HG02571 (cell line): ENCODE measurements around the gene COA3.

Experiments used
- ATAC-seq: cut with Tn5 transposase; IDR thresholded peaks from one replicate; pipeline ENCODE4 v1.9.1; 2021; ENCODE audit warnings: mild to moderate bottlenecking, moderate library complexity; ENCODE audit not compliant: unreplicated experiment

Gene COA3

DNA sequence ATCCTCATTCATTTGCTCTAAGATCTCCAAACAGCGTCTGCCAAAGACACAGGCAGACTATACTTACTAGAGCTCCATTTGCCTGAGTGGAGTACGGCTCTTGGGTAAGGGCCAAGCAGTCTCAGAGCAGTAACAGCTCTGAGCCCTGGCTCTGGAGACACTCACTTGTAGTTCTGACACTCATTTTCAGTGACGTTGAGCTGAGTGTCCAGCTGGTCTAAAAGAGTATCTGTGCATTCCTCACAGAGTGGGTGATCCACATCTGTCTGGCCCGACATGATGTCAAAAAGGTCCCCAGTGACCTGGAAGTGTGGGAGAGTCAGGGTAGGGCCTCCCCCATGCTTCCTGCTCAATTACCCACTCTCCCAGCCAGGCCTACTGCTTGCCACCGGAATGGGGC, 19.9 kb upstream of the COA3 start:
- ATAC-seq = no peak

DNA sequence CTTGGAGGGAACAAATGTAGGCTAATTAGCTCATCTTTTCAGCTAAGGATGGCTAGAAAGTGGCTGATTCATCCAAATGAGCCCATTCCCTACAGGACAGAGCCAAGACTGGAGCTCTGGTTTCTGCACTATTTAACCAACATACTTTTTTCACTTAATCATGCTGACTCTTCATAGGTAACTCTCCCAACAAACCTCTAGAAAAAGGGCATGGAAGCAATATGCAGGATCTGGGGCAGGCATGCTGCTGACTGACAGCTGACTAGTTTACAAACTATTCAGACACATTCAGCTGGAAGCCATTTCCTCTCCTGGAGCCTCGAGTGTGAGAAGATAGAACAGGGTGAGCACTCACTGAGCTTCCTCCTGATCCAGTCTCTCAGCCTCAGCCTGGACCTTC, 19.4 kb upstream of the COA3 start:
- no peak for ATAC-seq

DNA sequence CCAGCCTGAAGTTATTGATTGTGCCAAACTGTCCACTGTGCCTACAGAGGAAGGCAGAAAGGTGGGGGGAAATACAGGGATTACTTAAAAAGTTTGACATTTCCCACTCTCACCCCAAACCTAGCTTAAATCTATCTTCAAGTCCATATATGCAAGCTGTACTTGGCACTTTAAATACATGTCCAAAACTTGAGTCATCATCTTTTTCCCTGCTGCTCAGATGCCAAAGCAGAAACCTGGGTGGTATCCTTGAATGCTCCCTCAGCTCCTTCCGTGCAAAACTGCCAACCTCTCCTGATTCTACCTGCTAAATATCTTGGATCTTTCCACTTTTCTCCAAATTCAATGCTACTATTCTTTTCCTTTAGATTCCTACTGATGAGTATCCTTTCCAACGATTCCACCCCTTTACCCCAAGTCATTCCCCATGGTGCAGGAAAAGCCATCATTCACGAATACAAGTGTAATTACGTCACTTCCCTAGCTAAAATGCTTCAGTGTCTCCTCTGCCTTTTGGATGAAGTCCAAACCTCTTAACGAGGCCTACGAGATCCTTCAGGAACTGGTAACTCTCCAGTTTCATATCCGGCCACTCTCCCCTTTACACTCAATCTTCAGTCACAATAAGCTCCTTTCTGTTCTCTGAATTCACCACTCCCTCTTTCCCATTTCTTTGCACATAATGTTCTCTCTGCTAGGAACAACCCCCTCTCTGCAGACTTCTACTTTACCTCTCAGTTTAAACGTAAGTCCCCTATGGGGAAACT, 16.3 kb upstream of the COA3 start:
- no peak for ATAC-seq

DNA sequence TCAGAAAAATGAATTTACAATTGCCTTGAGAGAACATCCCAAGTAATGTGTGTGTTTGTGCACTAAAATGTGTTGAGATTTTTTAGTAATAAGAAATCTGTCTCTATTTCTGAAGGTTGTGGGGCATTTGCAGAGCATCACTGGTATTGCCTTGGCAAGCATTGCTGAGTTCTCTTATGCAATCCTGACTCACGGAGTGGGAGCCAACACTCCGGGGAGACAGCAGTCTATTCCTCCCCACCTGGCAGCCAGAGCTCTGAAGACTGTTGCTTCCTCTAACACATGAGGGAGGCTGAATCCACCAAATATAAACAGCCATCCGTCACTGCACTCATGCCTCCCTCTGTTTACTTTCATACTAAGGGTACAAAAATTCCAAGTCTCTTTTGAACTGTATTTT, 10.7 kb upstream of the COA3 start:
- ATAC-seq = no peak

DNA sequence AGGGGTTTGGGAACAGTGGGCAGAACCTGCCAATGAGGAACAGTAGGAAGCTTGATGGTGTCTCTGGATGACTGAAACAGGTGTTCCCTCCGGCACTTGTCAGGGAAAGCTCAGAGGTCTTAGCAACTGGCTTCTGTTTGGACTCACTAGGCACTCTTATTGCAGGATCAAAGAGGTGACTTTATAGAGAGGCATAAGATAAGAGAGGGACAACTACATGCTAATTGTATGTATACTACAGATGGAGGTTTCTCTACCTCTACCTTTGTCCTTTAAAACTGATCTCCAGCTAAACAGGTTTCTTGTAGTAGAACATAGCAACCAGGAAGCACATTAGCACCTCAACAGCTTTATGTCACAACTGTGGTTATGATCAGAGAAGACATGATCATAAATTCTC, 7.7 kb upstream of the COA3 start:
- no peak for ATAC-seq

GRCh38 chr17:42804918-42805367, 6.4 kb upstream of the COA3 start:
- no peak for ATAC-seq

DNA sequence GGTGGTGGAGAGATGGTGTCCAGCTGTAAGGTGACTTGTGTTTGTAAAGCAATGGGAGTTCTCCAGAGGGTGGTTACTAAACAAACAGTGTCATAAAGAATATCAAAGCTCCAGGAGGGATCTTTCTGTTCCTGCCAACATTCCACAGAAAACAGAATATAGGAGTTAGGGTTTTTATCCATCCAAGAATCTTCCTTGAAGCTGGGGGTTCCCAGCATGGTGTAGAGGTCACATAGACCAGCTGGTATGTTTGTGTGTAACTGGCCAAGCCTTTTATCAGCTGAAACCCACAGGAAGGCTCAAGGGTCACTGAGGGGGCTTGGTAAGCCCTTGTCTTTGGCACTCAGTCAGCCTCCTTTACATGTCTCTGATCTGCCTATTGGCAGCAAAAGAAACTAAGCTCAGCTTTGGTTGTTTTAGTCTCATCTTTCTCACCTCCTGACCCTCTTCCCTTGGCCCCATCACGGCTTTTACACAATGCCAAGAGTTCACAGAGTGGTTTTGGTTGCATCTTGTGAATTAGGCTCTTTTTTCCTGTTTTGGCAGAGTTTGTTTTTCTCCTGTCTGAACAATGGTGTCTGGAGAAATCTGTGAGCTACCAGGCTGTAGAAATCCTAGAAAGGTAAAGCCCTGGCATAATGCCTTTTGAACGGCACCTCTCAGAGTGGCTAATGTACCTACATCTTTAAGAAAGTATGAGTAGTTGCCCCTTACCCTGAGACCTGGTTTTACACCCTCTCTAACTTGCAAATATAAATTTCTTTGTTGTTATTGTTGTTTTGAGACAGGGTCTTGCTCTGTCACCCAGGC, 4.8 kb upstream of the COA3 start:
- ATAC-seq = no peak

- no peak for ATAC-seq
These were observed 507 bp downstream of the COA3 start for GRCh38 chr17:42798011-42798382.

DNA sequence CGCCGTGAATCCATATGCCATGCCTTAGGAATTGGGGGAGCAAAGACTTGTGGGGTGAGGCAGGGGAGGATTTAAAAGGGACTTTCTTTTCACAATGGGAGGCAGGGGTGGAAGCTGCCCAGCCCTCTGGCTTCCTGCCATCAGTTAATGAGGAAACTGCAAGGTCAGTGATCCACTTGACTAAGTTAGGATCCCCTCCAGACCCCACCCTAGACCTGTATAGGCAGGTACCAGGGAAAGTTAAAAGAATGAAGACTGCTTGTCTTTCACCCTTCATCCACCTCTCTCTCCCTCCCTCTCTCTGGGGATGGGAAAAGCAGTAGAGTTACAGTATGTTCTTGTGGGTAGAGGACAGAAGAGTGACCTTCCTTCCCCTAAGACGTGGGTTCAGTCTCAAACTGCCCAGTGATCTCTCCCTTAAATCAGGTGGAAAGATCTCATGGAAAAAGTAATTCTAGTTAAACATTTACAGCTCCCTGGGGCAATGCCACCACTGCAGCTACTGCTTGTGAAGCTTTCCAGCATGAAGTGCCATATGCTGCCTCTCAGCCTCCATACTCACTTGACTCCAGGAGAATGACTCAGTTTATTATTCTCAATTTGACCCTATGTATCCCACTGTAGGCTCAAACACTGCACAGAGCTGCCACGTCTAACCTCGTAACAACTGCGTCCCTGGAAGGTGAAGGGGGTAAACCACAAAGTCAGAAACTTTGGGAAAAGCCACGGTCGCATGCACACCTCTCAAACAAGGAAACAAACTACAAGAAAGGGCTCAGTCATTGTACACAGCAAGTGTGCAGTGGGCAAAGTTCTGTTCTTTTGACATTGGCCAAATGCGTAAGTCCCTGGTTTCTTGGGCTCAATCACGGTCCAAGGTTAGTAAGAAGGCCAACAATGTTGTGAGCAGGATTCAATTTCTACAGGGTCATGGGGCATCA, 1.2 kb downstream of the COA3 start:
- no peak for ATAC-seq

- ATAC-seq = no peak
These were observed 2.3 kb downstream of the COA3 start for GRCh38 chr17:42796066-42796758.

DNA sequence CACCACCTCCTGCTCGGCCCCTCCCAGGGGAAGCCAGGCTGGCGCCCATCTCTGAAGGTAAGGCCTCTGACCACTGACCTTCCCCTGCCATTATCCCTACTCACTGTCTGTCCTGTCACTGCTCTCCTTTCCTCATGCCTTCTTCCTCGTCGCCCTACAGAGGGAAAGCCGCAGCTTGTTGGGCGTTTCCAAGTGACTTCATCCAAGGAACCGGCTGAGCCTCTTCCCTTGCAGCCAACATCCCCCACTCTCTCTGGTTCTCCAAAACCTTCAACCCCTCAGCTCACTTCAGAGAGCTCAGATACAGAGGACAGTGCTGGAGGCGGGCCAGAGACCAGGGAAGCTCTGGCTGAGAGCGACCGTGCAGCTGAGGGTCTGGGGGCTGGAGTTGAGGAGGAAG, 3.0 kb downstream of the COA3 start:
- ATAC-seq = no peak

DNA sequence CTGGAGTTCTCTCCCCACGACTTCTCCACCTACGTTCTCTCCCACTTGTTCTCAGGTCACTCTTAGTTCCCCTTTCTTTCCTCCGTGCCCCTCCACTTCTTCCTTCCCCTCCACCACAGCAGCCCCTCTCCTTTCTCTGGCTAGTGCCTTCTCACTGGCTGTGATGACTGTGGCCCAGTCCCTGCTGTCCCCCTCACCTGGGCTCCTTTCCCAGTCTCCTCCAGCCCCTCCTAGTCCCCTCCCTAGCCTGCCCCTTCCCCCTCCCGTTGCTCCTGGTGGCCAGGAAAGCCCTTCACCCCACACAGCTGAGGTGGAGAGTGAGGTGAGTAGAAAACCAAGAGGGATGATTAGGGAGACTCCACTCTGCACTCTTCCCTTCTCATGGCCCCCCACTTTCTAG, 3.4 kb downstream of the COA3 start:
- no peak for ATAC-seq

- no peak for ATAC-seq
These were observed 6.0 kb downstream of the COA3 start for GRCh38 chr17:42792545-42792944.

- ATAC-seq = no peak
These were observed 6.6 kb downstream of the COA3 start for GRCh38 chr17:42791948-42792347.

- no peak for ATAC-seq
These were observed 11.2 kb downstream of the COA3 start for GRCh38 chr17:42787266-42787665.

DNA sequence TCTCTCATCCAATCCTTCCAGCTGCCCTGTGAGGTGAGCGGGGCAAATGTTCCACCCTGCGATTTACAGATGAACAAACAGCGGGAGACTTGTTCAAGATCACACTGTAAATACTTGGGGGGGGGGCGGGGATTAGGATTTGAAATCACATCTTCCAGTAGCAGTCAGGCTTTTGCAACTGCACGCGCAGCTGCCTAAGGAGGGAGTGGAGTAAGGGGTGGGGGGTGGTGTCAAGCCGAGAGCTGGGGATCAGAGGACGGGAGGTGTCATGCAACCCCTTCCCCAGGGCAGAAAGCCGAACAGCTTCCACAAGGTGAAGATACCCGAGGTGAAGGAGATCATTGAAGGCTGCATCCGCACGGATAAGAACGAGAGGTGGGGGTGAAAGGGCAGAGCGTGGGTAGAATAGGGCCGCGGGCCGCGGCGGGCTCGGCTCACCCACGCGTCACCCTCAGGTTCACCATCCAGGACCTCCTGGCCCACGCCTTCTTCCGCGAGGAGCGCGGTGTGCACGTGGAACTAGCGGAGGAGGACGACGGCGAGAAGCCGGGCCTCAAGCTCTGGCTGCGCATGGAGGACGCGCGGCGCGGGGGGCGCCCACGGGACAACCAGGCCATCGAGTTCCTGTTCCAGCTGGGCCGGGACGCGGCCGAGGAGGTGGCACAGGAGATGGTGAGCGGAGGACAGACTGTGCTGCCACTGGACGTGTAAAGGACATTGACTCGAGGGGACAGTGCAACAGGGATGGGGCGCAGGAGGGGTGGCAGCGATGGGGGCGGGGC, 13.5 kb downstream of the COA3 start:
- no peak for ATAC-seq

DNA sequence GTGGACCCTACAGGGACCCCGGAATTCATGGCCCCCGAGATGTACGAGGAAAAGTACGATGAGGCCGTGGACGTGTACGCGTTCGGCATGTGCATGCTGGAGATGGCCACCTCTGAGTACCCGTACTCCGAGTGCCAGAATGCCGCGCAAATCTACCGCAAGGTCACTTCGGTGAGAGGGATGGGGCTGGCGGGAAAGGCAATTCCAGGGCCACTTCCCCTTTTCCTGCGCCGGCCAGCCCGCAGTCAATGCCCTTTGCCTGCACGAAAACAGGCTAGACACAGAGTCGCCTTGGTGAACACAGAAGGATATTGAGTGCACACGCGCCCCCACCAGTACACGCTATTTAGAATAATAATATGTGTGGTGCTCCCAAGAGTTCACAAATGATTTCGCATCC, 14.1 kb downstream of the COA3 start:
- ATAC-seq = no peak

DNA sequence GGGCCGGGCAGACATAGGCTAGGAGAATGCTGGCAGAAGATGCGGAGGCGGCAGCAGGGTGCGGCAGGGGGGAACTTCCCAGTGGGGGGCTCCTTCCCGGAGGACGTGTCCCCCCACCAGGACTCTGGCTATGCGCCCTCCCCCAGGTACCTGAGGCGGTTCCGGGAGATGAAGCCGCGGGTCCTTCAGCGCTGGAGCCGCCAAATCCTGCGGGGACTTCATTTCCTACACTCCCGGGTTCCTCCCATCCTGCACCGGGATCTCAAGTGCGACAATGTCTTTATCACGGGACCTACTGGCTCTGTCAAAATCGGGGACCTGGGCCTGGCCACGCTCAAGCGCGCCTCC, 14.7 kb downstream of the COA3 start:
- no peak for ATAC-seq

DNA sequence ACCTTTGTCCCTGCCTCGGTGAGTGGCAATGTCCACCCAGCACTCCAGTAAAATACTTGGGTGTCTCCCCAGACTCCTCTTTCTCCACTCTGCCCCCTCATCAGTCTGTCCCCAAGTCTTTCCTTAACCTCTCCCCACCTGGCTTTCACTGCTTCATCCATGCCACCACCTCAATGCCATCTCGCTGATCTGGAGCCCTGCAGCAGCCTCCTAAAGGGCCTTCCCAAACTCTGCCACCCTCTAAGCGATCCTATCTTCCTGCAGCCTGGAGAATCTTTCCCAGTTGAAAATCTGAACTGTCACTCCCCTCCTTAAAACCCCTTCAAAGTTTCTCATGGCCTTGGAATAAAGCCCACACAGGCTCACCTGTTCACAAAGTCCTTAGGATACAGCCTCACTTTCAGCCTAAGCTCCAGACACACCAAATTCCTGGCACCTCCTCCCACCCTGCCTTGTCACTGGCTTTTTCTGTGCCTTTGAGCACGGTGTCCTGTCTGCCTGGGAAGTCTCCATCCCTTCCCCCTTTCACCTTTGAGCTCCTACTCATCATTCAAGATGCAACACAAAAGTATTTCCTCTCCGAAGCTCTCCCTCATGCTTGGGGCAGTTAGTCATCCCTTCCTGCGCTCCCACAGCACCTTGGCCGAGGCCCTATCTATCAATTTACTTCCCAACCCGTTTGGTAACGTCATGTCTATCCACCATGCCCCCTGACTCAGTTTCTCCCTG, 15.3 kb downstream of the COA3 start:
- ATAC-seq = no peak
